Myocyte (in vitro differentiated cells): ENCODE results near the gene MSL3. TPM values are rescaled to one million over a fixed set of nuclear protein-coding genes. Genes with fewer than 3 reads are reported as not detected.

ENCODE experiments used
- total RNA-seq: library from RNA; depleted of rRNA; stranded (reverse); fragments of >200 nt; gene quantifications from 2 replicates; pipeline ENCODE4 v1.2.3, GENCODE V29; 2014

Gene MSL3
- total RNA-seq, 1 donor from 2014 or later: 31.2 TPM

Other genes with a start within 250 kb of the MSL3 start
- 16.8 and 18.1 TPM in 2 replicates for gene ARHGAP6, start 92.3 kb upstream of the MSL3 start, total RNA-seq